ENCODE measurements around the gene LRRC52.

Gene LRRC52

DNA sequence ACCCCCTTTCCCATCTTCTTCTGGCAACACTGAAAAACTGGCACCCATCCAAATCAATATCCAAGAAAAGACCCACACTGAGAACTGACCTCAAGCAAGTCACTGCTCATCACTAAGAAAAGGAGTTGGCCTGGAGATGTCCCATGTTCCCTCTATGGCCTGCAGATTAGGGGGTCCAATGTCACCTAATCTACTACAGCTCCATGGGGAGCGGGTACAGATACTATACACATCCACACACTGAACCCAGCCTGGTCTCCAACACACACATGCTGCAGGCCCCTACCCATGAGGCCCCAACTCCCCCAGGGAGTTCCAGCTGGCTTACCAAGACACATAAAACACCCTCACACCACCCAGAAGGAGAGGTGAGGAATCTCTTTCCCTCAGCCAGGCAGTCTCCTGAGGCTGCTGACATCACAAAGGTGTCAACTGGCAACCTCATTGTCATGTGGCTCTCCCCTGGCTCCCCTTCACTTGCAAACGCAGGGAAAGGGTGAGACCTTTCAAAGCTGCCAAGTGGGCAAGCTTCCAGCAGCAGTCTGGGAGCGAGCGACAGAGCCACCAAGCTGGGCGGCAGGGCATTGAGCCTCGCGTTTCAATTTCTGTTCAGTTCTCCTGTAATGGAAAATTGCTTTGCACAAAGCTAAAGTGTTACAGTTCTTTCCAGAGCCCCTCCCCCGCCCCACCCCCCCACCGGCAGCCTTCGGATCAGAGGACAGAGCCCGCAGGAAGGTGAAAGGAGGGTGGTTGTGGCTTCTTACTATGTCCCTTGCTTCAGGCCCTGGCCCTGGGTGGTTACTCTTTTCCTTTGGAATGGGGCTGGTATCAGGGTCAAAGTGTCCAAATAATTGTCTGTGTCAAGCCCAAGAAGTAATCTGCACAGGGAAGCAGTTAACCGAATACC is at the start of gene LRRC52:
Gene LRRC52, plus strand, starts transcription at position 469 of the 907 bp plus-strand sequence. Its CDS starts 297 bp downstream, at position 766.
- no peak for TF ChIP-seq ZFX (IDR thresholded peaks at IDR 0.05; ENCODE audit: borderline replicate concordance)
- TF ChIP-seq CTCF (IDR thresholded peaks at IDR 0.05), result no peak
- no peak within 1 kb of the TSS for H3K27ac ChIP-seq

GRCh38 chr1:165494949-165495857 is 48.6 kb upstream of the LRRC52 start:
- TF ChIP-seq CTCF (IDR thresholded peaks at IDR 0.05), result no peak
- no peak for TF ChIP-seq ZFX (IDR thresholded peaks at IDR 0.05; ENCODE audit: borderline replicate concordance)
- no peak overlapping the region for H3K27ac ChIP-seq

DNA sequence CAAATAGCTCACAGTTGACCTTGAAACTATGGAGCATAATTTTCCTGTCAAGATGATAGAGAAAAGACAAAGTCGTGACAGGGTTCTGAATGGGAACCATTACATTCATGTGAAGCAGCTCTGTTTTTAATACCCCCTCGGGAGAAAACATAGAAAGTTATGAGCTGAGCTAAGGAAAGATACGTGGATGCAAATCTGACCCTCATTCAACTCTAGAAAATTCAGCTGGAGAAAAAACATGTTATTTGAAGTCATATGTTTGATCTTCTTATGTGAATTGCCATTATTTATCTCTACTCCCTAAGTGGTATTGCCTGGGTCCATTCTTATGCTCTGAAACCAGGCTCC is 48.0 kb upstream of the LRRC52 start:
- TF ChIP-seq CTCF (IDR thresholded peaks at IDR 0.05) (no peak), ZFX (IDR thresholded peaks at IDR 0.05; ENCODE audit: borderline replicate concordance) (no peak)
- no peak overlapping the region for H3K27ac ChIP-seq

GRCh38 chr1:165496501-165496900 is 47.3 kb upstream of the LRRC52 start:
- H3K27ac ChIP-seq, result no peak overlapping the region
- TF ChIP-seq CTCF (IDR thresholded peaks at IDR 0.05) (no peak), ZFX (IDR thresholded peaks at IDR 0.05; ENCODE audit: borderline replicate concordance) (no peak)

DNA sequence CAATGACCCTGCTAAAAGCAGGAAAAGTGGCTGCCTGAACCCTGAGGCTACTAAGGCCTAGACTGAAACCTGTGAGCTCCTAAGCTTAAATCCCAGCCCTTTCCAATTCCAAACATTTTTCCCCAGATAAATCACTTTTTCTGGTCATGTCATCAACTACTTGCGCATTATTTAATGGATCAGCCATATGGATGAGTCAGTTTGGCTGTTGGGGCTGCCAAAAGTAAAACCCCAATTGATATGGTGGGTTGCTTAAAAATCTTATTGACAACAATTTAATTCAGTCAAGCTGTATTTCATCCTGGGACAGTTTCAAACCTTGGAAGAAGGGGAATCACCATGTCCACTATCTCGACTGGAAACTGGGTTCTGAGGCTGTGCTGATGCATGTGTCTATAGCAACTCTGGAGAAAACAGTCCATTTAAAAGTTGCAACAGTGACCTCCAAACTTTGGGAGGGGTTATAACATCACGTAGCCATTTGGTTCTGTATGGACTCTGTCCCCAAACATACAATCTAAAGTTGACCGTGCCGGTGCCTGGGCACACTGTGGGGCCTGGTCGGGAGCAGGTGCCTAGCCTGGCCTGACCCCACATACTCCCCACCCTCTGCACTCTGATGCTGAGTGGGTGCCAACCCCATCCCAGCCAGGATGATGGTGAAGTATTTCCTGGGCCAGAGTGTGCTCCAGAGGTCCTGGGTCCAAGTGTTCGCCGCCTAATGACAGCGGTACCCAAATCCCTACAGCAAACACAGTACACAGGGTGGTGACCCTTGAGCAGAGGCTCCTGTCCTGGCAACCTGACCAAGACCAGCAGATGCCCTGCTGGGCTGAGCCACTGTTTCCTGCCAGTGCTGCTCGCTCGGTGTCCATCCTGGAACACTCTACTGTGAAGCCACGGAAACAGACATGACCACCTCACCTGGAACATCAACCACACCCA is 46.5 kb upstream of the LRRC52 start:
- no peak overlapping the region for H3K27ac ChIP-seq
- TF ChIP-seq ZFX (IDR thresholded peaks at IDR 0.05; ENCODE audit: borderline replicate concordance) (no peak), CTCF (IDR thresholded peaks at IDR 0.05) (no peak)

DNA sequence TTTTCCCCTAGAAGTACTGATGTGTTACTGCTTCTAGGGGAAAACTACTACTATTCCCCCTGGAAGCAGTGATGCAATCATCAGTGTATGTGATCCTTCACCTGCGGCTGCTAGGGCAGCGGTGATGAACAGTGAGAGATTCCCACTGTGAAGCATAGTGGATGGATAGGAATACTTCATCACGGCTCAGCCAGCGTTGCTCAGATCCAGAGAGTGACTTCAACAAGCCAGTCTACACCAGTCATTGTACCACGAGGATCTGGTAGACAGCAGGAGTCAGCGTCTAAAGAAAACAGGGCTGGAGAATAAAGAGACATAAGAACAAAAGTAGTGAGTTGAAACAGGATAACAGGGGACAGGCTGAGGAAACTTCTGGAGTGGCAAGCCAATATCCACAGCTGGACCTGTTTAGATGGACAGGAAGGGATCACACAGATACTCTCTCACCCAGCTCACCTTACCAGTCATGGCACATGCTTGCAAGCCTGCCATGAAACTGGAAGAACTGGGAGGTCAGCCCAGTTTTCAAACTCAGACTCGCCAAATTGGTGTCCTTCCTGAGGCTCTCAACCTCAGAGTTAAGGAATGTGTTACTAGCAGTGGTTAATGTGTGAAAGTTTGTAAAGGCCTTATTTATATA is 42.4 kb upstream of the LRRC52 start:
- no peak for TF ChIP-seq ZFX (IDR thresholded peaks at IDR 0.05; ENCODE audit: borderline replicate concordance)
- no peak for TF ChIP-seq CTCF (IDR thresholded peaks at IDR 0.05)
- H3K27ac ChIP-seq, result no peak overlapping the region
